IPS-NIHi7 (cell line): Measurements from ENCODE around the gene PDPK1.

ENCODE experiments used
- DNase-seq: peaks from one replicate; pipeline ENCODE4 v3.0.0; 2012; ENCODE audit warnings: mixed read lengths; ENCODE audit errors: extremely low spot score

PDPK1 gene

DNA sequence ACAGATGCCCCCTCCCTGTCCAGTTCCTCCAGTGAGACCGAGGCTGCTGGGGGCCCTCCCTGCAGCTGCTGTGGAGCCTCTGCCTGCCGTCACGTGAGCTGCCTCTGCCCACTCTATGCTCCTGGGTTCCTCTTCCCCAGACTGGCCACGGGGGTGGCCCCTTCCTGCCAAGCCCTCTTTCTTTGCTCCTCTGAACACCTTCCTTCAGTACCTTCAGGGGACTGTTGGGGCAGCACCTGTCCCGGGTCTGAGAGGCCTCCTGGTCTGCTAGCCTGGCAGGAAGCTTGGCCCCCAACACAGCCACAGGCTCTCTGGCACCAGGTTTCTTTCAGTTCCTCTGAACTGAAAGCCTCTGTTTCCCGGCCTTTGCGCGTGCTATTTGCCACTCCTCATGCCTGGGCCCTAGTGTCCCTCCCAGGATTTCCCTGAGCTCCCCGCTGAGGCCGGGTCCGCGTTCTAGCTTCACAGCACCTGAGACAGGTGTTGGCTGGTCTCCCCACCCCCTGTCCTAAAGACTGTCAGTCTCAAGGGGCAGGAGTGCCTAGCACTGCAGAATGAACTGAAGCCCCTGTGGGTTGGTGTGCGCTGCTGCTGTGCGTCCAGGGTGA is 30.7 kb upstream of the PDPK1 start:
- DNase-seq: no peak

DNA sequence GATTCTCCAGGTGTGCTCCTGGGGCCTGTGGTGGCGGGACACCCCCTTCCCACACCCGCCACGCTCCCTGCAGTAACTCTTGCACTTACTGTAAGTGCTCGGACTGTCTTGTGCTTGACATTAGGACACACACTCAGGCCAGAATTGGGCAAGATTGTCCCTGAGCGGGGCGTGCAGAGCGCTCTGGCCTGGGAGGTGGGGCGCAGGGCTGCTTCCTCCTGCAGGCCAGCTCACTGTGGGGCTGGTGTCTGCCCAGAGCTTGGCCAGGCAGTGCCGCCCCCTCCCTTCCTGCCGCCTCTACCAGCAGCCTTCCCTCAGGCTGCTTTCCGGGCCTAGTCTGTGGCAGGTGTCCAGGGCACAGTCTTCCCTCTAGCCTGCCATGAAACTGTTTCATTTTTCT is 30.2 kb upstream of the PDPK1 start:
- DNase-seq: no peak

DNA sequence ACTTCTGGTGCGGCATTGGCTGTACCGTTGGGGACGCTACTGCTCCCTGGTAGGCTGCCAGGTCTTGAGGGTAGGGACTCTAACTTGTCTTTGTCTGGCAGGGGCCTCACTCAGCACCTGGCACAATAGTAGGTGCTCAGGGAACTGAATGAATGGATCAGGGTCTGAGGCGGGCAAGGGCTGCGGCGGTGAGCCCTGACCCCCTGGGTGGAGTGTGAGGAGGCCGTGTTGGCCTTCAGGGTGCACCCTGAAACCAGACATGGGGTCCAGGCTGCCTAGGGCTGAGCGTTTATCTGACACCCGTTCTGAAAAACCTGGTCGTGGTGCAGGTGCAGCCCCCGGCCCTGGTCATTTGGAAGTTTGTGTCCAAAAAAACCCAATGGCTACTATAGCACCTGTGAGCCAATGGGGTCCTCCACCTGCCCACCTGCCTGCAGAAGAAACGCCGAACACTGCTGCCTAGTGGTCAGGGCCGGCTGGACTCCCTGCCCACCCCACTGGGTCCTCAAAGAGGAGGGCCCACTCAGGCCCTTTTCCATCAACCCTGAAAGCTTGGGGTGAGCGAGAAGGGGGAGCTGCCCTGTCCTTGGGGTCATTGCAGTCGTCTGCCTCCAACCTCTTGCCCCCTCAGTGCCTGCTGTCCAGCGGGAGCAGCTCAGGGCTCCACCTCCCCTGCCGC is 29.0 kb upstream of the PDPK1 start:
- DNase-seq: no peak

DNA sequence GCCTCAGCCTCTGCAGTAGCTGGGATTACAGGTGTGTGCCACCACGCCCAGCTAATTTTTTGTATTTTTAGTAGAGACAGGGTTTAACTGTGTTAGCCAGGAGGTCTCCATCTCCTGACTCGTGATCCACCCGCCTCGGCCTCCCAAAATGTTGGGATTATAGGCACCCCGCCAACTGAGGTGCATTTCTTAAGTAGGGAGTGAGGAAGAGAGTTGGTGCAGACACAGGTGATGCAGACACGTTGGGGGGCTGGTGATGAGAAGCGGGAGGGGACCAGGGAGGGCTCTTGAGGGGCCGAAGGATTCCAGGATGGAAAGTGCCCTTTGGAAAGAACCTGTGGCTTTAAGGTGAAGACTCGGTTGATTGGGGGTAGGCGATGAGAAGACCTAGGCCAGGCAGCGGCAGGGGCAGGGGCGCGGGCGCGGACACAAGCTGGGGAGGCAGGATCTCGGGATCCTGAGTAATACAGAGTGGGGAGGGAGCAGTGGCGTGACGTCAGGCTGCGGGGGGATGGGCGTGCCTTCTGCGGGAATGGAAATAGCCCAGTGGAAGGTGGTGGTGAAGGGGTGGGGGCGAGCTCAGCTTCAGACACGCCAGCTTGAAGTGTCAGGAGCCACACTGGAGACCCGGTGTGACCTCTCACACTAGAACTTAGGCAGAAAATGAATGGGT is 26.6 kb upstream of the PDPK1 start:
- peak; percentile 31 for DNase-seq

DNA sequence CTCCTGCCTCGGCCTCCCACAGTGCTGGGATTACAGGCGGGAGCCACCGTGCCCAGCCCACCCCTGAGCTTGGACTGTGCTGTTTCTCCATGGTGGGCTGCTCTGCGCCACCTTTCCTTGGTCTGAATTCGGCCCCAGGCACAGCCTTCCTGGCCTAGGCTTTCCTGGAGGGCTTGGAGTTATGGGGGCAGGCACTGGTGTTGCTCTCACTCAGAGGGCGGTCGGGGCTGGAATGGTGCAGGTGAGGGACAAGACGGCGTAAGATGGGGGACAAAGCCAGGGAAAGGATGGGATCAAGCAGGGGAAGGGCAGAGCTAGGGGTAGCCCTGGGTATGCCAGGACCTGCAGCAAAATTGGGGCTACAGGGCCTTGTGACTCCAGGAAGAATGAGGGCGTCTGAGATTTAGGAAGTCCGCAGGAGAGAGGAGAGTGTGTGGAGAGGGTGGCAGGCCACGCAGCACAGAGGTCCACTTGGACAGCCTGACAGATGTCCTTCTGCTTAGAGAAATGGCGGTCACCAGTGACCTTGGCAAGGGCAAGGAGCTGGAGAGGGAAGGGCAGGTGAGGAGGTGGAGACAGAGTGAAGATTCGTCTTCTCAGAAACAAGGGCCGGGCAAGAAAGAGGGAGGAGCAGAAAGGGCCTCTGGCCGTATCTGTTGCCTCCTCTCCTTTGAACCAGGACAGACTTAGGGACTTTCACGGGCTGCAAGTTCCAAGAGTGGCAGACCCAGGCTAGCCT is 25.7 kb upstream of the PDPK1 start:
- DNase-seq: no peak

DNA sequence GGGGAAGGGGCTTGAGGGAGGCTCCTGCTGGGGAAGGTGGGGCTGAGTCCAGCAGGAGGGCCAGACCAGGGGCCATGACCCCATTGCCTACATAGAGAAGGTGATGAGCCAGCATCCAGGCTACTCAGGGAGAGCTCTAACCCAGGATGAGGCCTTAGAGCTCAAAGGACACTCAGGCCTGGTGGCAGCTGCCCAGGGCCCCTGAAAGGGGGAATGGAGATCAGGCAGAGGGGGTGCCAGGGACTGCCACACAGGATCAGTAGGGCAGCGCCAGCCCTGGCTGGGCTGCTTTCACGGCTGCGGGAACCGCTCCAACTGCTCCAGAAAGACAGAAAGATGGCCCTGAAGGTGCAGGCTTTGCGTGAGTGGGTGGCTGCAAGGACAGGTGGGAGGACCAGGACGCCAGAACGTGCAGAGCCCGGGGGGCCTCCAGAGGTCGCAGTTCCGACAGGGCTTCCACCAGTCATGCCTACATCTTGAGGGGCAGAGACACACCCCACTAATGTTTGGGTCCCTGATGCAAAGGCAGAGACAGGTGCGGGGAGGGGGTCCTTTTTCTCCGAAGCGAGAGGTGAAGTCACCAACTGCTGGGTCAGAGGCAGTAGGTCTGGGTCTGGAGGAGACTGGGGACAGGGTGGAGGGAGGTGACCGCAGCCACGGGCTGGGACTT is 25.0 kb upstream of the PDPK1 start:
- DNase-seq: peak; percentile 53

DNA sequence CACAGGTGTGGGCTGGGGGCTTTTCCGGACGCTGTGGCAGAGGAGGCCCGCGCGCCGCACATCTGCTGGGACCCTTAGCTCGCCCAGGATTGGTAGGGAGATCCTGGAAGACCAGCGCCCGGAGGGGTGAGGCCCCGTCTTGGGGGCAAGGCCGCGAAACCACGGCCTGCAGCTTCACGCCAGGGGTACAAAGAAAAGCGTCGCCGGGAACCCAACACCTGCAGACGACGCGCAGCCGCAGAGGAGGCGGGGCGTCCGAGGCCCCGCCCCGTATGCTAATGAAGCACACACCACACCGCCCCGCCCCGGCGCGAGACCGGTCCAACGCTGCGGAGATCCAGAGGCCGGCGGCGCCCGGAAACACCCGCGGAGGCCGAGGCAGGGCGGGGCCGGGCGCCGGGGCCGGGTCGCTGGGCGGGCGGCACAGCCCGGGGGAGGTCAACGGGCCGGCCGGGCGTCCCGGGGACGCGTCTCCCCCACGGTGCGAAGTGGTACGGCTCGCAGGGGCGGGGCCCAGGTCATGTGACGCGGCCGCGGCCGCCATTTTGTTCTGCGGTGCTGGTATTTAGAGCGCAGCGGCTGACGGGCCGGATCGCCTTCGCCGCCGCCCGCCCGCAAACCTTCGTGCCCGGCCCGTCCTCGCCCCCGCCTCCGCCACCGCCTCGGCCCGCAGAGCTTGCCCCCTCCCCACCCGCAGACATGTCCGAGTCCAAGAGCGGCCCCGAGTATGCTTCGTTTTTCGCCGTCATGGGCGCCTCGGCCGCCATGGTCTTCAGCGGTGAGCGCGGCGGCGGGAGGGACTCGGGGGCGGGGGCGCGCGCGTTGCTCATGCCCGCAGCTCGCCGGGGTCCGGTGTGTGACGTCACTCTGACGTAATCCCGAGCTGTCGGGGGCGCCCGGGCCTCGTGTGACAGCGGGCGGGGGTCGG is 24.2 kb upstream of the PDPK1 start, which contains the start of gene ATP6V0C:
Gene ATP6V0C (plus strand): TSS at position 548 of the 928 bp plus-strand sequence. CDS start 152 bp downstream, at position 700.
- DNase-seq: peak; percentile 95

DNA sequence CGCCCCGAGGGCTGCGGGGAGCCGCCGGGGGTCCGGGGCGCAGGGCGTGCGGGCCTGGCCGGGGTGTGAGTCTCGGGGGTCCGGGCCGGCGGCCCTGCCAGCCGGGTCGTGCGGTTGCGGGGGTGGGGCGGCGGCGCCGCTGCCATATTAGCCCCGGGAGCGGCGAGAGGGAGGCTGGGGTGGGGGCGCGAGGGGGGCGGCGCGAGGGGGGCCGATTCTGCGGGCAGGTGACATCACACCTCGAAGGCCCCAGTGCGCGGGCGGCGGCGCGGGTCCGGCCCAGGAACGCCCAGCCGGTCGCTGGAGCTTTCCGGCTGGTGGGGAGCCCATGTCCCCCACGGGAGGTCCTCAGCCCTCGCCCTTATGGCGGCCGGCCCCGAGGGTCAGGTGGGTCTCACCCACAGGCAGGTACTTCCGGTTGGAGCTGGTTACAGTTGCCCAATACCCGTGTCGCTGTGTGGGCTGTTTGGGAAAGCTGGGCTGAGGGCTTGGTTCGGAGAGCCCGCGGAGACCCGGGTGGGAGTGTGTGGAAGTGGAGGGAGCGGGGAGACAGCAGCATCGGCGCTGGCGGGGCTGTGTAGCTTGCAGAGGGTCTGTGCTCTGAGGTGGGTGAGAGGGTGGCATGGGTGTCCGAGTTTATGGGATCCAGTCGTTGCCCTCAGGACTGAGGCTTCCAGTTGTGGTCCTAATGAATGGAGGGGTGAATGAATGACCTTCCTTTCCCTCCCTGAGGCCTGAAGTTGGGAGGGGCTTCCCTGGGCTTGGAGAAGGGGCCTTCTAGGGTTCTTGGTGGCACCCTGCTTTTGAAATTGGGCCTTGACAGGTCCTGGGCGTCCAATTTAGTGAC is 23.3 kb upstream of the PDPK1 start:
- no peak for DNase-seq

DNA sequence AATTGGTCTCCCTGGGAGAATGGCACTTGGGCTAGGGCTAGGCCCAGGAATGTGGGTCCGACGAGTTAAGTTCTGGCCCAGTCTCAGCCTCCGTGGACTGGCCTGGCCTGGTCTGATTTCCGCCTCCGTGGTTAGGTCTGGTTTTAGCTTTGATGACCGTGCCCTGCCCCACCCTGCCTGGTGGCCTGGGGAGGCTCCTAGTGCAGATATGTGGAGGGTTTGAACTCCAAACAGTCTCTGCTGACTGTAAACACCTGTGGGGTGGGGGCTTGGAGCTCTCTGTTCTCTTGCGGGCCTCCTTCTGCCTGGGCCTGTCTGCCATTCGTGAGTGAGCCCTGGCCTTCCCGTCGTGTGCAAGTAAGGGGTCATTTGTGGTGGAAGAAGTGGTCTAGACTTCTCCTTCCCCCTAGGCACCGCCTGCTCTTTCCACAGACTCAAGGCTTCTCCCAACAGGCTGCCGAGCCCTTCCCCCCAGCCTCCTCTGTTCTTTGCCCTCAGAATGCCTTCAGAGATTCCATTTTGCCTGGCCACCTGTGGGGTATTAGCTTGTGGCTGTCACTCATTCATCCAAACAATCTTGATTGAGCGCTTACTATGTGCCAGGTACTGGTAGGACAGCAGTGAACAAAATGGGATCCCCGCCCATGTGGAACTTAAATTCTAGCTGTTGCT is 22.5 kb upstream of the PDPK1 start:
- DNase-seq: no peak

DNA sequence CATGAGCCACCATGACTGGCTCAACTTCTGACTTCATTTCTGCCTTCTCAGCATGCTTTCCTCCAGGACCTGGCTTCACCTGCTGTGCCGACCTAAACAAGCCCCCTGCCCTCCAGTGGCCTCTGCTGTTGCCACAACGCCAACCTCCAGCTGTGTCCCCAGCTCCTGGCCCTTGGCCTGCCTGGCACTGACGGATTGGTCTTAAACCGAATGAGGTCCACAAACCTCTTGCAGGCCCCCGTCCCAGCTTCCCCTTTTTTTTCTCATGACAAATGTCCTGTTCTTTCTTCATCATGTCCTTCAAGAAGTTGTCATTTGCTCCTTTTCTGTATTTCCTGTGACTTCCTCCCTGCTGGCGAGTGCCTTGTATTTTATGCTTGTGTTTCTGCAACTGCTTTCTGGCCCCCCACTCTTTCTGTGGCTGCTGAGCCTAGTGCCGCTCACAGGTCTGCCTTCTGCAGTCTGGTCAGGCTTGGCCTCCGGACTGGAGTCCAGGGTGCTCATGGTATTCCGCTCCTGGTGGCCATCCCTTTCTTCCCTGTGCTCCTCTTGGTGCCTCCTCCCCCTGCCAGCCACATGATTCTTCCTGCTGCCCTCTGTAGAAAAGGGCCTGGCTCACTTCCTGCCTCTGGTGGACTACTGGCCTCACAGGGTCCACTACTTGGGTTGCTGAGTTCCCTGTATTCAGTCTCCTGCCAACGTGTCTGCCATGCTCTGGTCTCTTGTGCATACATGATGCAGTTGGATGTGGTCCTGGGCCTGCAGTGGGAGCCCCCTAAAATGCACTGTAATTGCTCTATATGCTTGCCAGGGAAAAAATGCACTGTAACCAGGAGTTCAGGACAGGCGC is 21.2 kb upstream of the PDPK1 start:
- no peak for DNase-seq

DNA sequence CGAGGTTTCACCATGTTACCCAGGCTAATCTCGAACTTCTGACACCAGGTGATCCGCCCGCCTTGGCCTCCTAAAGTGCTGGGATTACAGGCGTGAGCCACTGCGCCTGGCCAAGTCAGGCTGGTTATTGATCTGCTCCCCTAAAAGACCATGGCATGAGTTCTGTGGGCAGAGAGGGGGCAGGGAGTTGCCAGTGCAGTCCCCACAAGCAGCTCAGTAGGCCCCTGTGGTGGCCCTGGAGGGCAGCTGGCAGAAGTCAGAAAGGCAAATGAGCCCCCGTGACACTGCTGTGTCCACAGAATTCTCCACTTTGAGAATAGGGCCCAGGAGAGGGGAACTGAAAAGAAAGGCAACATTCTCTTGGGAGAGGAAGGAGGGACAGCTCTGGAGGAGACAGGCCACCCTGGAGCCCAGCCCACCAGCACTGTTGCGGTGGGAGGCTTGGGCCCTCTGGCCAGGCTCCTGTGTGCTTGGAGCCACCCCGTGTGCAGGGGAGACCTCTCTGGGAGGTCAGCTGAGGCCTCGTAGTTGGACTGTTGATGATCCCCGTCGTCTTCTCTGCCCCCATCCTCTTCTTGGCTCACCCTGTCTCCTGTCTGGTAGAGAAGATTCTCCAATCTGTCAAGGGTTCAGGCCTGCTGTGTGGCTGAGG is 19.7 kb upstream of the PDPK1 start:
- no peak for DNase-seq

DNA sequence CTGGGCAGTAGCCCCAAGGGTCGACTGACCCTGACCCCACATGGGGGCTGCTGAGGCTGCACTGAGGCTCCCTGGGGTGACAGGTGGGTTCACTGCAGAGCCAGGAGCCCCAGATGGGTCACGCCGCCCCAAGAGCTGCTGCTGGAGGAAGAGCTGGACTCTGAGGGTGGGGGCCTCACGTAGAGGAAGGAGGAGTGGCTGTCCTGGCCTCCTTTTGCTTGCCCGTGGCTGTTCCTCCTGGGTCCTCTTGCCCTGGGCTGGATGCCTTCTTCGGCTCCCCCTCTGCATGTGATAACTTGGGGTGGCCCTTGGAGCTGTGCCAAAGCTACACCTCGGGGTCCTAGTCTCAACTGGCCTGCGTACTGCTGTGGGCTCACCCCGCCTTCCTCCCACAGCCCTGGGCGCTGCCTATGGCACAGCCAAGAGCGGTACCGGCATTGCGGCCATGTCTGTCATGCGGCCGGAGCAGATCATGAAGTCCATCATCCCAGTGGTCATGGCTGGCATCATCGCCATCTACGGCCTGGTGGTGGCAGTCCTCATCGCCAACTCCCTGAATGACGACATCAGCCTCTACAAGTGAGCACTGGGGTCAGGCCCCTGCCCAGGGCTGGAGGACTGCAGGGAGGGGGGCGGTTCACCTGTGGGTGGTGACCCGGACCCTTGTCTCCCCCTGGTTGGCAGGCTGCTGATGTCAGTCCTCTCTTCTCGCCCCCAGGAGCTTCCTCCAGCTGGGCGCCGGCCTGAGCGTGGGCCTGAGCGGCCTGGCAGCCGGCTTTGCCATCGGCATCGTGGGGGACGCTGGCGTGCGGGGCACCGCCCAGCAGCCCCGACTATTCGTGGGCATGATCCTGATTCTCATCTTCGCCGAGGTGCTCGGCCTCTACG is 18.8 kb upstream of the PDPK1 start:
- no peak for DNase-seq

DNA sequence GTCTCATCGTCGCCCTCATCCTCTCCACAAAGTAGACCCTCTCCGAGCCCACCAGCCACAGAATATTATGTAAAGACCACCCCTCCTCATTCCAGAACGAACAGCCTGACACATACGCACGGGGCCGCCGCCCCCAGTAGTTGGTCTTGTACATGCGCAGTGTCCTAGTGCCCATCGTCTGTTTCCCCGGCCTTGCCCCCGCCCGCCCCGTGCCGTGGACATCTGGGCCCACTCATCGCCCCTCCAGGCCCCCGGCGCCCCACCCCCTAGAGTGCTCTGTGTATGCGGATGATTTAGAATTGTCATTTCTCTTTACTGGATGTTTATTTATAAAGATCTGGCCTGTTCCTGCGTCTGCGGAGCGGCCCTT is 18.1 kb upstream of the PDPK1 start:
- DNase-seq: no peak

DNA sequence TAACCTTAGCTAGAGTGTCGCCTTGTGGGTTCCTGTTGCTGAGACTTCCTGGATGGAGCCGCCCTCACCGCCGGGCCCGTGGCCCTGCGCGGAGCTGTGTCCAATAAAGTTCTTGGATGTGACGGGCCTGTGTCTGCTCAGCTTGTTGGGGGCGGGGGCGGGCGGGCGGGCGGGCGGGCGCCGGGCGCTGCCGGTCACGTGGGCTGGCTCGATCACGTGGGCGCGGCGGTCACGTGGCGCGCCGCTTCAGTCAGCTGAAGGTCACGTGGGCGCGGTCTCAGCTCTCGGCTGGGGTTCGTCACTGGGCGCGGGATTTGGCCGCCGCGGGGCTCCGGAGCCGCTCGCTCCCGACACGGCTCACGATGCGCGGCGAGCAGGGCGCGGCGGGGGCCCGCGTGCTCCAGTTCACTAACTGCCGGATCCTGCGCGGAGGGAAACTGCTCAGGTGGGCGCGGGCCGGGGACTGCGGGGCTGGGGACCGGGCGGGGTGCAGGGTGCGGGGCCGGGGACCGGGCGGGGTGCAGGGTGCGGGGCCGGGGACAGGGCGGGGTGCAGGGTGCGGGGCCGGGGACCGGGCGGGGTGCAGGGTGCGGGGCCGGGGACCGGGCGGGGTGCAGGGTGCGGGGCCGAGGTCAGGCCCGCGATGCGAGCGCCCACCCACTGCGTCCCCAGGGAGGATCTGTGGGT is 17.6 kb upstream of the PDPK1 start, which contains the start of gene AMDHD2:
Gene AMDHD2 (plus strand): TSS at position 275 of the 687 bp plus-strand sequence. CDS start 88 bp downstream, at position 363.
- DNase-seq: peak; percentile 91

DNA sequence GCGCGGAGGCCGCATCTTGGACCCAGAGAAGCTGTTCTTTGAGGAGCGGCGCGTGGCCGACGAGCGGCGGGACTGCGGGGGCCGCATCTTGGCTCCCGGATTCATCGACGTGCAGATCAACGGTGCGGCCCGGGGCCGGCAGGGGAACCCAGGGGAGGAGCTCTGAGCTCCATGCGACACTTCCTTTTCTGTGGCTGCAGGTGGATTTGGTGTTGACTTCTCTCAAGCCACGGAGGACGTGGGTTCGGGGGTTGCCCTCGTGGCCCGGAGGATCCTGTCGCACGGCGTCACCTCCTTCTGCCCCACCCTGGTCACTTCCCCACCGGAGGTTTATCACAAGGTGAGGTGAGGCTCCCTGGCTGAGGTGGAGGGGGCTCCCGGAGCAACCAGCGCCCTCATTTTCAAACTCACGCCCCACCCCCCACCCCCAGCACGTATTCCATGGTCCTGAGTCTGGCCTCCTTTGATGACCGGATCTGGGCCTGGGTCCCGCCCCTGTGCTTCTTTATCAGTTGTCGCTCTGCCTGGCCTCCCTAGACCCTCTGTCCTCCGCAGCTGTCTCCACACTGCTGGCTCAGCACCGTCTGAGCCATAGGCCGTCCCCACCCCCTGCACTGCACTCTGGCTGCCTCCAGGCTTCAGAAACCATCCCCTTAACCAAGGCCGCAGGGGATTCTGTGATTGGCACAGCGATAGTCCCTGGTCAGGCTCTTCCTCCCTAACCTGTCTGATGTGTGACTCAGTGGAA is 16.9 kb upstream of the PDPK1 start:
- peak; percentile 37 for DNase-seq
